Stimulated activated CD8-positive, alpha-beta memory T cell treated with anti-CD3 and anti-CD28 coated beads, Interleukin-2, amount 100 ng/mL, for 48 hours (primary cell): ENCODE measurements around the gene ZDHHC16.
"Not testable (repeated sequence)": the region's sequence is repeated elsewhere in the genome, so short reads cannot be mapped to it uniquely, and the experiment has no call there.

ENCODE experiments used
- DNase-seq, 2 donors: peaks; one replicate each; pipeline ENCODE4 v3.0.0-alpha.2; 2020; ENCODE audit warnings: low read depth in 2 of 2

Gene ZDHHC16

DNA sequence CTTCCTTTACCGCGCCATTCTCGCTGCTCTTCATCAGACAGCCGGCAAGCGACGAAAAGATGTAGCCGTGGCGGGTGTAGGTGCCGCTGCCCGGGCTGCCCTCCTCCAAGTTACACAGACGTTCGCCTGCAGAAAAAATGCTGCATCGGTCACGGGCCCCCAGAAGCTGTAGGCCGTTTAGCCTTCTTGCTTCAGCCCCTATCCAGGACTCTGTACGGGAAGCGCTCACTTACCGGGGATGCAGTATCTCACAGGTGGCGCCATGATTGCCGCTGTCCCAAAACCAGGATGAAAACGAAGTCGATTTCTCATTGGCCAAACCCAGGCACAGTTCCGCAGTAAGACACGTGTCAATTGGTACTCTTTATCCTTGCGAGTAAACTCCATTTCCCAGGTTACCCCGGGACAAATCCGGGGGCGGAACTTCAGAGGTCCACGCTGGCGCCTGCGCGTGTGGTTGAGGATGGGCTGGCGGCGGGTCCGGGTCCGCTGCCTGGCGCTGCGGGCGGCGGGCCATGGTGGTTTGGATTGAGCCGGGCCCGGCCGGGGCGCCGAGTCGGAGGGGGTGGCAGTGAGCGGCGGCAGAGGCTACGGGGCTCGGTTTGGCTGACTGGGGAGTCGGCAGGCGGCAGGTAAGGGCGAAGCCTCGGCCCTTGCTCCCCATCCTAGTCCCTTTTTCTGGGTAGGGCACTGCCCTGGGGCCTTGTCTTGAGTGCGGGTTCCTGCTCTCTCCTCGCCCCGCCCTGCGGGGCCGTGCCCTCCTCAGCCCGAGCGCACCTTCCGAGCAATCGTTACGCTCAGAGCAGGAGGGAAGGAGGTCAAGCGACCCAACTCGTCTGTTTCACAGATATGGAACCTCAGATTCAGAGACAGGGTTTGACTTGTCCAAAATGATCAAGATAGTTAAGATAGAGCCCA lies at the start of gene ZDHHC16, which contains the start of gene EXOSC1:
Gene ZDHHC16, plus strand, starts transcription at position 454 of the 918 bp plus-strand sequence. CDS start 5,501 bp downstream, outside the sequence.
Gene EXOSC1, minus strand, starts transcription at position 285 of the 918 bp plus-strand sequence. Its CDS starts 21 bp downstream, at position 264.
- DNase-seq: peak; percentile 86 to 89

DNA sequence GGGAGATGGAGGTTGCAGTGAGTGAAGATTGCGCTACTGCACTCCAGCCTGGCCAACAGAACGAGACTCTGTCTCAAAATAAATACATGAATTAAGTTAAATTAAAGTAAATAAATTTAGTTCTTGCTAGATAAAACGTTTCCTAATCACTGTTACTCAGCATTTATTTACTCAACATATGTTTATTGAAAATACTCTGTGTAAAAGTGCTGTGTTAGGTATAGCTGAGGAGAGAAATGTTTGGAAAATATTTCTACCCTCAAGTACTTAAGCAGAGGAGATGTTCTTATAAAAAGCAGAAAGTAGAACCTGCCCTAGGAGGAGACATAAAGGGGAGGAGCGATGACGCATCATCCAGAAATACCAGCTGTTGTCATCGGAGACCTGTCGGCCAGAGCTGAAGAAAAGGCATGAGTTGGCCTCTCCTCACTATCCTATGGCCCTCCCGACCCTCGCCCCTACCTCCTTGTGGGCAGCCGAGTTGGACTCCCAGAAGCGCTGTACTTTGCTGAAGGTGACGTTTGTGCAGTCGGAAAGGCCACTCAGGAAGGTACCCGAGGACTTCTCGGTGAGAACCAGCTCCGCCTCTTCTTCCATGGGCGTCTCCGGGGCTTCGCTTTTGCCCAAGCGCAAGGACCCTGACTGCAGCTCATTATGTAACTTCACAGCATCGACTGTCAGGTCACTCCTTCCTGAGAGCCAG lies 46.0 kb upstream of the ZDHHC16 start:
- DNase-seq: no peak

DNA sequence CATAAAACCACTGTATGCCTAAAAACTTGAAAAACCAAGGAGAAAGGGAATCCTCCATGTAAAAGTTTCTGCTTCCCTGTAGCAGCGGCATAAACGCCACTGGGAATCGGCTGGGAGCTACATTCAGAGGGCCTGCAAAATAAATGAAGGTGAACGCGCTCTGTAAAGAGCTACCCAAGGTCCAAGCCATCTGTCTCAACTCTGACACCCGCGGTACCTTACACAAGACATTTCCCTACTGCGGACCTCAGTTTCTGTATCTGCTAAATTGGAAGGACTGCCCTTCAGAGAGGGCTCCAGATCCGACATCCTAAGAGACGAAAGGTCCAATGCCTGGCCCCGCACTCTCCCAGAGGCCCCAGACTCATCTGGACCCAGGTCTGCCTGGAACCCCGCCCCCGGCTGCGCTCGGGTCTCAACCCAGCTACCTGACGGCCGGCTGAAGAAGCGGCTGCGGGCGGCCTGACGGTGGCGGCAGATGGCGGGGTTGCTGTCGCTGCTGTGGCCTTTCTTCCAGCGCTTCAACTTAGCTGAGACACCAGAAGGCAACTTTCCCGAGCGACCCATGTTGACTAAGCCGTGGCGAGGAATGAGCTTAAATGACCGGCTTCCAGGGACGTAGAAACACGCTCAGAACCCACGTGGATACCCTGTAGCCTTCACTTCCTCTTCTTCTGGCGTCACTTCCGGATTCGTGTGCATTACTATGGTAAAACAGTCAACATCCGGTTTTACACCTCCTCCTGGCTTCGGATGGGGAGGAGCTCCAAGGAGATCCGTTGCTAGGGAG lies 45.1 kb upstream of the ZDHHC16 start, which contains the start of gene RRP12:
Gene RRP12, minus strand, starts transcription at position 676 of the 790 bp plus-strand sequence. Its CDS starts 109 bp downstream, at position 567.
- peak; percentile 51 to 67 for DNase-seq

DNA sequence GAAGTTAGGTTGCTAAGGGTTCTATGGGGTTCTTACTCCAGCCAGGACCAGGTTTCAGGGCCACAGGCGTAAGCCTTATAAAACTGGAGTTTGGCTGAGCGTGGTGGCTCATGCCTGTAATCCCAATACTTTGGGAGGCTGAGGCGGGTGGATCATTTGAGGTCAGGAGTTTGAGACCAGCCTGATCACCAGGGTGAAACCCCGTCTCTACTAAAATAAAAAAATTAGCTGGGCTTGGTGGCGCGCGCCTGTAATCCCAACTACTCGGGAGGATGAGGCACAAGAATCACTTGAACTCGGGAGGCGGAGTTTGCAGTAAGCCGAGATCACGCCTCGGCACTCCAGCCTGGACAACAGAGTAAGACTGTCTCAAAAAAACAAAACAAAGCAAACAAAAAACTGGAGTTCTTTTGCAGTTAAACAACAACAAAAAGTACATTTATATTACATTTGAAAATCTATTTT lies 44.5 kb upstream of the ZDHHC16 start:
- no peak for DNase-seq

DNA sequence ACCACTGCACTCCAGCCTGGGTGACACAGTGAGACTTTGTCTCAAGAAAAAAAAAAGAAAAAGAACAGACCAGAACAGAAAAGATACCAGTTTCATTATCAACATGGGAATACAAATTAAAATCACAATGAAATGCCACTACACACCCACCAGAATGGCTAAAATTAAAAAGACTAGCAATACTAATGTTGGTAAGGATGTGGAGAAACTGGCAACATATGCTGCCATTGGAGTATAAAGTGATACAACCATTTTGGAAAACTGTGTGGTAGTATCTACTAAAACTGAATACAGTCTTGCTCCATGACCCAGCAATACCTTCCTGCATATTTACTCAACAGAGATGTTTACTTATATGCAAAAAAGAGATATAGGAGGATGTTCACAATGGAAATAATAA lies 41.9 kb upstream of the ZDHHC16 start:
- DNase-seq: no peak

DNA sequence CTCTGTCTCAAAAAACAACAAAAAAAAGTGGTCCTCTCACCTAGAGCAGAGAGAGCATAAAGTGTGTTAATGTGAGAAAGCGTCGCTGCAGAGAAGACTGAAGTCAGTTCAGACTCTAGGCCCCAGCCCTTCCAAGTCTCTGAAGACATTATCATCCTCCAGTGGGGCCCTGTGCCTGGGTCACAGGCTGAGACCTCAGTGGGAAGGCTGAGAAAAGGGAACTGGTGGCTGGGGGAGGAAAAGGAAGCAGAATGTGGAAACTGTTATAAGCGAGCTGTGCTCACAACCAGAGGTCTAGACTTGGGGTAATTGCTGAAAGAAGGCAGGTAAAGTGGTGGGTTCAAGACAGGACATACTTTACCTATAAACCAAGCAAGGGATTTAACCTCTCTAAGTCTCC lies 39.9 kb upstream of the ZDHHC16 start:
- no peak for DNase-seq

DNA sequence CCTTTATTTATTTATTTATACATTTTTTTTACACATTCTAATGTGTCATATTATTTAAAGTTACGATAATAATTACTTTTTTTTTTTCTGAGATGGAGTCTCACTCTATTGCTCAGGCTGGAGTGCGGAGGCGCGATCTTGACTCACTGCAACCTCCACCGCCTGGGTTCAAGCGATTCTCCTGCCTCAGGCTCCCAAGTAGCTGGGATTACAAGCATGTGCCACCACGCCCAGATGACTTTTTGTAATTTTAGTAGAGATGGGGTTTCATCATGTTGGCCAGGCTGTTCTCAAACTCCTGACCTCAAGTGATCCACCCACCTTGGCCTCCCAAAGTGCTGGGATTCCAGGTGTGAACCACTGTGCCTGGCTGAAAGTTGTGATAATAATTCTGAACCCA lies 39.5 kb upstream of the ZDHHC16 start:
- DNase-seq: not testable (repeated sequence)

DNA sequence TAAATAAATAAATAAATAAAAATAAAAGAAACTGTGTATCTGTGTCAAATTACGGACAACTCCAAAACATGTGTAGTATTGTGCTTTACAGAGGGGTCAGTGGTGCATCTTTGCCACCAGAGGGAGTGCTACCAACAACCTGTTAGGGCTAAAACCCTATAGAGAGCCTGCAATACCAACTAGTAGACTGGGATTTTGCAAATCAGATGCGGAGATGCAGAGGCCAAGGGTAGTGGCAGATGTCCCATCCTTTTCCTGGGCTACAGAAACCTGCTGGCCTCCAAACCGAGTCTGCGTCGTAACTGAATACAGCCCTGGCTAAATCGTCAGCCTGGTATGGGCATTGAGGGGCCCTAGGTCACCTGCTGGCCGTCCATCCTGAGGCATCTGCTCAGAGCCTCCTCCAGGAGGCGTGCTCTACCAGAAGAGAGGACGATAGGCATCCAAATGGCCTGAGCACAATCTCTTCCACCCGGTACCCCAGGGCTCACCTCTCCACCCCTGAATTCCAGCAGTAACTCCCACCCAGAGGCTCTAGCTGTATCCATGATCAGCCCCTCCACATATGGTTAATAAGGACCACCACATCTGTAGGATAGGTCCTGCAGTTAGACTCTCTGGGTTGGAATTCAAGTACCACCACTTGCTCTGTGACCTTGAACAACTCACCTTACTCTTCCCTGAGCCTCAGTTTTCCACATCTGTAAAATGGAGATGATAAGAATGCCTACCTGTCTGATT lies 38.6 kb upstream of the ZDHHC16 start:
- no peak for DNase-seq

DNA sequence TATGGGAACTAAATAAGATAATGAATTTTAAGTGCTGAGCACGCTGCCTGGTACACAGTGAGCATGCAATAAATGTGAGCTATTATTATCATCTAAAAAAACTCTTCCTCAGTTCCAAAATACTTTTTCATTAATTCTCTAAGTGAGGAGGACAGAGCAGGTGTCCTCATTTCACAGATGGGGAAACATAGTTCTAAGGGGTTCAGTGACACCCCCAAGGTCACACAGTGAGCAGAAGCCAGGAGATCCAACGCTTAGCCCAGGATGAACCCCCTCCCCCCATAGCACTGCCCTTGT lies 38.1 kb upstream of the ZDHHC16 start:
- DNase-seq: no peak

DNA sequence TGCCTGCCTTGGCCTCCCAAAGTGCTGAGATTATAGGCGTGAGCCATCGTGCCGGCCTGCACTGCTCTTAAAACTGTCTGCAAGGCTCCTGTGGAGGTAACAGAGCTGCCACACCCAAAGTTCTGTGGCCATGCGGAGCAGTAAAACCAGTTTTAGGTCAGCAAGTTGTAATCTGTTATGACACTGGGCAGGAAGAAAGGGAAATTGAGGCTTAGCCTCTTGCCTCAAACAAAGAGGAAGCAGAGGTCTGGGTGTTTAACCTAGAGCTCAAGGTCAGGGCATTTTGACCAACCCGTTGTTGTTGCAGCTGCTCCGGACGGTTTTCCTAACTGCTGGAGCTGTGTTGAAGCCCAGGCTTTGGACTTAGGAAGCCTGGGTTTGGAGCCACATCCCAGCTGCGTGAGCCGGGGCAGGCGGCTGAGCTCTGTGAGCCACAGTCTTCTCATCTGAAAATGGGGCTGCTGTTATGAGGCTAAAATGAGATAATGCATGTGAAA lies 37.4 kb upstream of the ZDHHC16 start:
- DNase-seq: no peak

DNA sequence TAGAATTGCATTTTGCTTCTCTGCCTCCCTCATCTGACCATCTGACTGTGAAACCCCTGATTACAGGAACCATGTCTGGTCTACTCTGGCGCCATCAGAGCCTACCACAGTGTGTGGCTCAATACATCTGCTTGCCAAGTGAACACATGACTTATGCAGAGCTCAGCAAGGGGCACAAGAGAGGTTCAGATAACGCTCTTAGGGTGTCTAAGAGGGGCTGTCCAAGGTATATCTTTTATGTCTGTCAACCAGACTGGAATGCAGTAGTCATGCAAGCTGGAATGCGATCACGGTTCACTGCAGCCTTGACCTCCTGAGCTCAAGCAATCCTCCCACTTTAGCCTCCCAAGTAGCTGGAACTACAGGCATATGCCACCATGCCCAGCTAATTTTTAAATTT lies 34.6 kb upstream of the ZDHHC16 start:
- DNase-seq: no peak

DNA sequence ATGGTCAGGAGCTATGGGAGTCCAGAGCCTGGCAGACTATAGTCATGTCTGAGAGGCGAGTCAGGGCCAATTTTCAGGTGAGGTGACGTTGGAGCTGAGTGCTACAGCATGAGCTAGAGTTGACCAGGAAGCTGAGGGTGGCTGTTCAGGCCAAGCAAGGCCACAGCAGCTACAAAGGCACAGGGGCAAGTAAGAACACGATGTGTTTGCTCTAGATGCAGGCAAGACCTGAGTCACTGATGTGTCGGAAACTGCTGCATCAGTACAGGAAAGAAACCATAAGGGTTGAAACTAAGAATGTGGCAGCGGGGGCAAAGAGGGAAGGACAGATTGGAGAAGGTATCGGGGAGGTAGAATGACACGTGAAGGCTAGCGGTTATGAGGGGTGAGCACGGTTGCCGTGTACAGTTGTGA lies 33.1 kb upstream of the ZDHHC16 start:
- no peak for DNase-seq

DNA sequence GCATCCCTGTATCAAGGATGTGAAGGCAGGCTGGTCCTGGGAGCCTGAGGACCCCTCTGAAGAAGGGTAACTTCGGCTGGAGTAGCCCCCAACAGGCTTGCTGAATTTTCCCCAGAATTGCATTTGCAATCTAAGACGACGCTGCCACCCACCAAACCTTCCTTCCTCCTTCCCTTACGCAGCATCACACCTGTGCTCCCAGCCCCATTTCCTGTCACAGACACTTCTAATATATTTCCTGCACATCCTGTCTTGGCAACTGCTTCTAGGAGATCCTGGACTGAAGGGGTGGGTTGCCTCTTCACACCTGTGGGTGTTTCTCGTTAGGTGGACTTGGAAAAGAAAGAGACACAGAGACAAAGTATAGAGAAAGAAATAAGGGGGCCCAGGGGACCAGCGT lies 29.4 kb upstream of the ZDHHC16 start:
- no peak for DNase-seq

DNA sequence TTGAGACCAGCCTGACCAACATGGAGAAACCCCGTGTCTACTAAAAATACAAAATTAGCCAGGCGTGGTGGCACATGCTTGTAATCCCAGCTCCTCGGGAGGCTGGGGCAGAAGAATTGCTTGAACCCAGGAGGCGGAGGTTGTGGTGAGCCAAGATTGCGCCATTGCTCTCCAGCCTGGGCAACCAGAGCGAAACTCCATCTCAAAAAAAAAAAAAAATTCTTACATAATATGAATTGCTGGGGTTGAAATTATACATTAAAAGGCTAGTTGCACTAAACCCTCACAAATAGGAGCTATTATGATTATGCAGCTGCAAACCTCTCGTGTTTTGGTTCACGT lies 22.2 kb upstream of the ZDHHC16 start:
- not testable (repeated sequence) for DNase-seq

DNA sequence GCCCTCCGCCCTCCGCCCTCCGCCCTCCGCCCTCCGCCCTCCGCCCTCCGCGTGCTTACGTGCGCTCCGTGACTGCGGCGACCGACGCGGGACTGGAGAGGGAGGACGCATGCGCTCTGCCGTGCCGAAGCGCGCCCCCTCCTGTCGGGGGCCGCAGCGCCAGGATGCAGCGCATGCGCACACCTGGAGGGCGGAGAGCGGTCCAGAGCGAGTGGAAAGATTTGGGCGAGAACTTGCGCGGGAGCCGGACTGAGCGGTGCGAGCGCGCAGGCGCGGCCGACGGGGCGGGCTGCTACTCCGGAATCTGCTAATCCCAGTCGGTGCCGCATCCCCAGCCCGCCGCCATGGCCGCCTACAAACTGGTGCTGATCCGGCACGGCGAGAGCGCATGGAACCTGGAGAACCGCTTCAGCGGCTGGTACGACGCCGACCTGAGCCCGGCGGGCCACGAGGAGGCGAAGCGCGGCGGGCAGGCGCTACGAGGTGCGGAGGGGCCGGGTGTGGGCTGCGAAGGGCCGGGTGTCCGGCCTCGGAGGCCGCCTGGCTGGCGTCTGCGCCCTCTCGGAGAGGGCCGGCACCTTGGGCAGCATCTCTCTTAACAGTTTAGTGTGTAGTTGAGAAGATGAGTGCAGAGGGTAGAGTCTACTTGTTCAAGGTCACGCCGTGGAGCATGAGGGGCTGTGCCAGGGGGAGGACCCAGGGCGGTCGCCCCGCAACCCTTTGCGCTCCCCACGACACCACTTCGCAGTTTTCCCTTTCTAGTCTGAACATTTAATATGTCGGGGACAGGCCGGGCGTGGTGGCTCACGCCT lies 19.8 kb upstream of the ZDHHC16 start, which contains the start of gene PGAM1:
Gene PGAM1, plus strand, starts transcription at position 228 of the 812 bp plus-strand sequence. Its CDS starts 117 bp downstream, at position 345.
- peak; percentile 91 to 95 for DNase-seq

DNA sequence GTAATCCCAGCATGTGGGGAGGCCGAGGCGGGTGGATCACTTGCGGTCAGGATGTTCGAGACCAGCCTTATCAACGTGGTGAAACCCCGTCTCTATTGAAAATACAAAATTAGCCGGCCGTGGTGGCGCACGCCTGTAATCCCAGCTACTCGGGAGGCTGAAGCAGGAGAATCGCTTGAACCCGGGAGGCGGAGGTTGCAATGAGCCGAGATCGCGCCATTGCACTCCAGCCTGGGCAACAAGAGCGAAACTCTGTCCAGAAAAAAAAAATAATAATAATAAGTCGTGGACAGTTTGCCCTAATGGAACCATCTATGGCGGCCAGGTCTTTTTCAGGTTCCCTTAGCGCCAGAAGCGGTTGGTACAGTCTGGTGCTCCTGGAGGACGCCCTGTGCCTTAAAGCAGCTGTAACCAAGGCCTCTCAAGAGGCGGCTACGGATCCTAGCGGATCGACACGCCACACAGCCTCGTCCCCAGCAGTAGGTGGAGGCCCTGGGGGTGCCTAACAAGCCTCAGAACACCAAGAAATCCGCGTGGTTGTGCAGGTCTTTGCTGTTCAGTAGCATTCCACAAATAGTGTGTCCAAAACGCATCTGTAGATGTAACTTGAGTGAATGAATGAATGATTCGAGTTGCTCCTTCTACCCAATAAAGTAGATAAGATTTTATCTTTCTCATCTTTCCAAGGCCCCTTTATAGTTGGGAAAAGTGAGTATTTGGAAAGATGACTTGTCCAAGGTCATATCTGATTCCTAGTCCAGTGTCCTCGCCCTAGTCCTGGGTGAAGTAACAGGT lies 19.0 kb upstream of the ZDHHC16 start:
- no peak for DNase-seq

DNA sequence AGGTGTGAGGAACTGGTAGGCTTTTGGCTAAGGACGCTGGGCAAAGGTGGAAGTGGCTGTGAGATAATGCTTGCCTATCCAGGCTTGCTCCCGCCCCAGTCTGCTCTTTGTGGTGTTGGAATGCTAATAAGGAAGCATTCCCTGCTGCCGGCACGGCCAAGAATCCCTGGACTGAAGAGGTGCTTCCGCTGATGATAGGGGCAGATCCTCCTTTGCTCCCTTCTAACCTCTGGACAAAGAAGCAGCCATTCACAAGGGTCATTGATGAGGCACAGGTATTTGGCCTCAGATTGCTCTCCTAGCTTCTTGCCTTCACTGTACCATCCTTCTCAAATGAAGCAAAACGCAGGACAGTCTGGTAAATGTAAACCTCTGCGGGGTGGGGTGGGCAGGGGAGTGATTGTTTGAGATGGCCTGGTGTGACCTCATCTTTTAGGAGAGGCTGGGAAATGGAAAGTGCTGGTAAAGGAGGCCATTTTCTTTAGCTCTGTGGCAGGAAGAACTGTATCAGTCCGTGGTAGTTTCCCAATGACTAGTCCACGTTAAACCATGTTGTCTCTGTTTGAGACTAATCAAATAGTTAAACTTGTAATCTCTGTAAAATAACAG lies 18.3 kb upstream of the ZDHHC16 start:
- DNase-seq: no peak

DNA sequence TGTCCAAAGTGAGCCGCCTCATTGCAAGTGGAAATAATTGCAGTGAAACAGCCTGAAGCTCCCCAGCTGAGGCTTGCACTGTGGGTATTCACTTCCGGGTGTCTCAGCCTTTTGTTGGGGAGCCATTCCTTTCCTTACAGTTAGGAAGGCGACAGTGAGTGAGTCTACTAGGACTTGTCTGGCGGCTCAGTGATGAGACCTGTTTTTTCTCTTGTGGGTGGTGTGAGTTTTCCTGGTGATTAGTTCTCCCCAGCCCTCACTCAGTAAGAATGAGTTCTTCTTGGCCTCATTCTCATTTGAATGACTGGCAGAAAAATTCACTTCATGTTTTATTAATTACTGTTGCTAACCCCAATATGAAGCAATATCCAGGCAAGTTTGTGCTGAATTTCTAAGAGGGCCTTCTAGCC lies 17.4 kb upstream of the ZDHHC16 start:
- DNase-seq: no peak

DNA sequence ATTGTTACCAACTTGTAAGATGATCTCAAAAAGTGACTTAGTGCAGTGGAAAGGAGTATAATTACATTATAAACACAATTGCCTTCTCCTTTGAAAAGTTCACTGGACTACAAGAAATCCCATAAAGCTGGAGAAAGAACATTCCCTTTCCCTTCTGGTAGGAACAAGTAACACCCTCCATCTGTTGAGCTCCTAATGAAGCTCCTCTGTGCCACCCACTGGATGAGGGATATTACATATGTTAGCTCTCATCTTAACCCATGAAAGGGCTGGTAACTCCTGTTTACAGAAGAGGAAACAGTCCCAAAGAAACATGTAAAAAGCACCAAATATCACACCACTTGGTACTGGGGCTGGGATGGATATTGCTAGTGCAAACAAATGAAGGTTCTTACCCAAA lies 11.9 kb upstream of the ZDHHC16 start:
- DNase-seq: no peak
